ENCODE measurements around the gene MRPL45.

Gene MRPL45

GRCh38 chr17:38325221-38325851, 28.4 kb downstream of the MRPL45 start:
- no peak for DNase-seq

GRCh38 chr17:38326996-38327792, 30.2 kb downstream of the MRPL45 start:
- DNase-seq, result no peak

- no peak for DNase-seq
These were observed 31.0 kb downstream of the MRPL45 start for GRCh38 chr17:38327936-38328335.

GRCh38 chr17:38328620-38329019, 31.7 kb downstream of the MRPL45 start:
- DNase-seq, result no peak

GRCh38 chr17:38329284-38329683, 32.3 kb downstream of the MRPL45 start:
- DNase-seq, result no peak

- no peak for DNase-seq
These were observed 33.1 kb downstream of the MRPL45 start for GRCh38 chr17:38329808-38330730.

GRCh38 chr17:38330941-38331411, 34.0 kb downstream of the MRPL45 start:
- DNase-seq, result no peak

GRCh38 chr17:38332735-38333134, 35.8 kb downstream of the MRPL45 start:
- DNase-seq, result no peak

- no peak for DNase-seq
These were observed 36.8 kb downstream of the MRPL45 start for GRCh38 chr17:38333635-38334295.

- no peak for DNase-seq
These were observed 37.8 kb downstream of the MRPL45 start for GRCh38 chr17:38334480-38335364.

GRCh38 chr17:38336838-38337237, 39.9 kb downstream of the MRPL45 start:
- no peak for DNase-seq

- DNase-seq, result no peak
These were observed 41.1 kb downstream of the MRPL45 start for GRCh38 chr17:38338053-38338452.

GRCh38 chr17:38338535-38338934, 41.6 kb downstream of the MRPL45 start:
- no peak for DNase-seq

- DNase-seq, result no peak
These were observed 42.9 kb downstream of the MRPL45 start for GRCh38 chr17:38339891-38340290.

GRCh38 chr17:38341035-38341721, 44.2 kb downstream of the MRPL45 start:
- DNase-seq, result peak; percentile 39

GRCh38 chr17:38342886-38343607, 46.1 kb downstream of the MRPL45 start:
- DNase-seq, result no peak

- DNase-seq, result no peak
These were observed 46.8 kb downstream of the MRPL45 start, which contains the start of gene GPR179 for GRCh38 chr17:38343608-38344419. TSS of gene GPR179 (minus strand) at chr17:38343956. CDS start at chr17:38343789, 167 bp downstream.

GRCh38 chr17:38344420-38344745, 47.4 kb downstream of the MRPL45 start:
- DNase-seq, result no peak

GRCh38 chr17:38345743-38346142, 48.8 kb downstream of the MRPL45 start:
- no peak for DNase-seq

All from NCI-H187 treated with DMSO at 0.1 percent for 48 hours (cell line).